GM10266 (cell line): ENCODE results near the gene ST6GAL2.

ENCODE experiments used
- DNase-seq: peaks from one replicate; pipeline ENCODE4 v3.0.0; 2012; ENCODE audit errors: extremely low spot score
- CTCF ChIP-seq: IDR thresholded peaks from 2 replicates; pipeline ENCODE4 v1.5.1; 2012; ENCODE audit warnings: mild to moderate bottlenecking, low read depth; ENCODE audit not compliant: control insufficient read depth, insufficient read depth; ENCODE audit errors: missing control alignments

ST6GAL2 gene

GRCh38 chr2:106878206-106878605 is 7.8 kb downstream of the ST6GAL2 start:
- DNase-seq: no peak
- TF ChIP-seq CTCF: no peak

- TF ChIP-seq CTCF: no peak
- DNase-seq: no peak
Observed at GRCh38 chr2:106876699-106877098, 9.3 kb downstream of the ST6GAL2 start.

- TF ChIP-seq CTCF: no peak
- DNase-seq: no peak
Observed at GRCh38 chr2:106869512-106870275, 16.3 kb downstream of the ST6GAL2 start.

- no peak for DNase-seq
Observed at GRCh38 chr2:106868275-106868674, 17.7 kb downstream of the ST6GAL2 start.

GRCh38 chr2:106867196-106867953 is 18.6 kb downstream of the ST6GAL2 start:
- TF ChIP-seq CTCF: no peak

More at GRCh38 chr2:106868275-106868674, 17.7 kb downstream of the ST6GAL2 start:
- TF ChIP-seq CTCF: no peak

GRCh38 chr2:106866641-106867040 is 19.3 kb downstream of the ST6GAL2 start:
- no peak for TF ChIP-seq CTCF

More at GRCh38 chr2:106867196-106867953, 18.6 kb downstream of the ST6GAL2 start:
- no peak for DNase-seq

GRCh38 chr2:106864051-106864450 is 21.9 kb downstream of the ST6GAL2 start:
- no peak for TF ChIP-seq CTCF

More at GRCh38 chr2:106866641-106867040, 19.3 kb downstream of the ST6GAL2 start:
- DNase-seq: no peak

More at GRCh38 chr2:106864051-106864450, 21.9 kb downstream of the ST6GAL2 start:
- no peak for DNase-seq
